HG02981 (cell line): ENCODE results near the gene INTS15.
A peak's percentile ranks its signal among the peaks of the same experiment; 100 is the strongest.

ENCODE experiments used
- ATAC-seq: cut with Tn5 transposase; IDR thresholded peaks from one replicate; pipeline ENCODE4 v1.9.1; 2021; ENCODE audit warnings: mild to moderate bottlenecking, moderate library complexity; ENCODE audit not compliant: unreplicated experiment

Gene INTS15

GRCh38 chr7:6589829-6590644, at the start of gene INTS15:
Gene INTS15, plus strand, starts transcription at chr7:6590021. Its CDS starts 263 bp downstream, at chr7:6590284.
- peak; percentile 83 for ATAC-seq

GRCh38 chr7:6542368-6542767, 47.5 kb upstream of the INTS15 start:
- ATAC-seq: no peak

GRCh38 chr7:6545398-6546126, 44.3 kb upstream of the INTS15 start:
- ATAC-seq: peak; percentile 59

GRCh38 chr7:6546498-6547251, 43.1 kb upstream of the INTS15 start:
- no peak for ATAC-seq

GRCh38 chr7:6547400-6547799, 42.4 kb upstream of the INTS15 start:
- no peak for ATAC-seq

GRCh38 chr7:6551016-6551511, 38.8 kb upstream of the INTS15 start, which contains the start of gene GRID2IP:
Gene GRID2IP, minus strand, starts transcription at chr7:6551461. Its CDS starts 25 bp downstream, at chr7:6551436.
- ATAC-seq: no peak

GRCh38 chr7:6553448-6554044, 36.3 kb upstream of the INTS15 start:
- ATAC-seq: no peak

- ATAC-seq: no peak
These were observed 35.0 kb upstream of the INTS15 start for GRCh38 chr7:6554848-6555247.

- no peak for ATAC-seq
These were observed 33.6 kb upstream of the INTS15 start for GRCh38 chr7:6556196-6556595.

- ATAC-seq: no peak
These were observed 31.0 kb upstream of the INTS15 start for GRCh38 chr7:6558837-6559236.

- ATAC-seq: no peak
These were observed 29.9 kb upstream of the INTS15 start for GRCh38 chr7:6559896-6560295.

- ATAC-seq: no peak
These were observed 27.7 kb upstream of the INTS15 start for GRCh38 chr7:6562106-6562505.

GRCh38 chr7:6563936-6564770, 25.7 kb upstream of the INTS15 start:
- ATAC-seq: no peak

- ATAC-seq: no peak
These were observed 24.2 kb upstream of the INTS15 start for GRCh38 chr7:6565655-6566054.

GRCh38 chr7:6567886-6568285, 21.9 kb upstream of the INTS15 start:
- no peak for ATAC-seq

GRCh38 chr7:6571160-6571779, 18.6 kb upstream of the INTS15 start:
- ATAC-seq: no peak

- ATAC-seq: no peak
These were observed 14.4 kb upstream of the INTS15 start for GRCh38 chr7:6575281-6576023.

GRCh38 chr7:6576024-6576866, 13.6 kb upstream of the INTS15 start:
- ATAC-seq: no peak
